Measurements from ENCODE around the gene CLMP.
"Not testable (repeated sequence)": the region's sequence is repeated elsewhere in the genome, so short reads cannot be mapped to it uniquely, and the experiment has no call there.

CLMP gene

DNA sequence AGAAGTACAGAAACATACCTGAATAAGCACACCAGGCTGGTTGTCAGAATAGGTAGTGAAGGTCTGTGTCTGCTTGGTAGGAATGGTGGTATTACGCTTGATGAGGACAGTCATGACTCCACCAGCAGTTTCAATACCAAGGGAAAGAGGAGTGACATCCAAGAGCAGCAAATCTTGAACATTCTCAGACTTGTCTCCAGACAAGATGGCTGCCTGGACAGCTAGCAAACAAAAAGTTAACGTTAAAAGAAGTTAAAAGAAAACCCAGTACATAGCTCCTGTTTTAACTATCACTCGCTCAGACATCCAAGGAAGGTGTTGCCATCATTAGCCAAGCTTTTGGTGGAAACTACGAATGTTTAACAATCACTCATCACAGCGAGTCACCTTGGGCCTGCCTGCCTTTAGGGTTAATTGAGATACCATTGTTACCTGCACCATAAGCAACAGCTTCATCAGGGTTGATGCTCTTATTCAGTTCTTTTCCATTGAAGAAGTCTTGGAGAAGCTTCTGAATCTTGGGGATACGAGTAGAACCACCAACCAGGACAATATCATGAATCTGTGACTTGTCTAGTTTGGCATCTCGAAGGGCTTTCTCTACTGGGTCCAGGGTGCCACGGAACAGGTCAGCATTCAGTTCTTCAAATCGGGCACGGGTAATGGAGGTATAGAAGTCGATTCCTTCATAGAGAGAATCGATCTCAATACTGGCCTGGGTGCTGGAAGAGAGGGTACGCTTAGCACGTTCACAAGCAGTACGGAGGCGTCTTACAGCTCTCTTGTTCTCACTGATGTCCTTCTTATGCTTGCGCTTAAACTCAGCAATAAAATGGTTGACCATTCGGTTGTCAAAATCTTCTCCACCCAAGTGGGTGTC, 135.8 kb downstream of the CLMP start:
- in situ Hi-C loops (cut with MboI; ENCODE audit: low sequenced_read_pairs) = not testable (repeated sequence)

DNA sequence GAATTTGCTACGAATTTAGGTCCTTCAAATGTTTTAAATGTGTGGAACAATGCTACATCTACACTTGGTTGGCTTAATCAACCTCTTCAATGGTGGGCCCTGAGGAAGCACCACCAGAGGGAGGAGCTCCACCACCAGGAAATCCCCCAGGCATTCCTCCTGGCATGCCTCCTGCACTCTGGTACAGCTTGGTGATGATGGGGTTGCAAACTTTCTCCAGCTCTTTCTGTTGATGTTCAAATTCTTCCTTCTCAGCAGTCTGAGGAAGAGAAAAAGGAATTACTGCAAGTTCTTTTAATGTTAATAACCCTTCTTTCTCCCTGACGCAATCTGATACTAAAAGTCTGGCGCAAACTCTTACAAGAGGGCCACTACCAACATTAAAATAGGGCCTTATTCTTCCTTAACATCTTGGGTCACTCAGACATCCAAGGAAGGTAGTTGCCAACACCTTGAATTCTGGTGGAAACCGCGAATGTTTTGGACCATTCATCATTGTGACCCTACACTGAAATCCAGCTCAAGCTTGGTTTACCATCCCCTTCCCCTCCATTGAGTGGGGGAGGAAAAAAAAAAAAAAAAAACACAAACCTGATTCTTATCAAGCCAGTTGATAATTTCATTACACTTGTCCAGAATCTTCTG, 137.3 kb downstream of the CLMP start:
- in situ Hi-C loops (cut with MboI; ENCODE audit: low sequenced_read_pairs) = no loop called here

GRCh38 chr11:123056835-123057491, 138.1 kb downstream of the CLMP start:
- in situ Hi-C loops (cut with MboI; ENCODE audit: low sequenced_read_pairs) = no loop called here

GRCh38 chr11:123055191-123055901, 139.7 kb downstream of the CLMP start:
- in situ Hi-C loops (cut with MboI; ENCODE audit: low sequenced_read_pairs) = no loop called here

GRCh38 chr11:123054301-123055065, 140.6 kb downstream of the CLMP start:
- in situ Hi-C loops (cut with MboI; ENCODE audit: low sequenced_read_pairs) = no loop called here

- in situ Hi-C loops (cut with MboI; ENCODE audit: low sequenced_read_pairs) = no loop called here
These were observed 141.9 kb downstream of the CLMP start for GRCh38 chr11:123052901-123053721.

DNA sequence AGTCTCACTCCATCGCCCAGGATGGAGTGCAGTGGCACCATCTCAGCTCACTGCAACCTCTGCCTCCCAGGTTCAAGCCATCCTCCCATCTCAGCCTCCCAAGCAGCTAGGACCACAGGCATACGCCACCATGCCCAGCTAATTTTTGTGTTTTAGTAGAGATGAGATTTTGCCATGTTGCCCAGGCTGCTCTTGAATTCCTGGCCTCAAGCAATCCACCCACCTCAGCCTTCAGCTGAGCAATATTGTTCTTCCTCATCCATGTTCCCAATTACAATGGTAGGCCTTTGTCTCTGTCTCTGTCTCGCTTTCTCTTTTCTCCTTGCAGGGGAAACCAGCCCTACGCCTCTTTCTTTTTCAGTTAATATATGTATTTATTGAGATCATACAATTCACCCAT, 143.4 kb downstream of the CLMP start:
- in situ Hi-C loops (cut with MboI; ENCODE audit: low sequenced_read_pairs) = no loop called here

DNA sequence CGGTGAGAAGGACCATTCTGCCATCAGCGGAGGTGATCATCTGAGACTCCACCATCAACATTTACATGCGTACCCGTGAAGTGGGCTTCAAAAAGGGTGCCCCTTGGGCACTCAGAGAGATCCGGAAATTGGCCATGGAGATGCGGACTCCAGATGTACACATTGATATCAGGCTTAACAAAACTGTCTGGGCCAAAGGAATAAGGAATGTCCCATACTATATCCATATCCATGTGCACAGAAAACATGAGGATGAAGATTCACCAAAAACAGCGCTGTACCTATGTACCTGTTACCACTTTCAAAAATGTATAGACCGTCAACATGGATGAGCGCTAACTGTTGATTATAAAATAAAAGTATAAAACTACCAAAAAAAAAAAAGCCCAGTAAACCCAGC, 143.9 kb downstream of the CLMP start:
- in situ Hi-C loops (cut with MboI; ENCODE audit: low sequenced_read_pairs) = no loop called here

- in situ Hi-C loops (cut with MboI; ENCODE audit: low sequenced_read_pairs) = no loop called here
These were observed 147.1 kb downstream of the CLMP start for GRCh38 chr11:123047947-123048293.

DNA sequence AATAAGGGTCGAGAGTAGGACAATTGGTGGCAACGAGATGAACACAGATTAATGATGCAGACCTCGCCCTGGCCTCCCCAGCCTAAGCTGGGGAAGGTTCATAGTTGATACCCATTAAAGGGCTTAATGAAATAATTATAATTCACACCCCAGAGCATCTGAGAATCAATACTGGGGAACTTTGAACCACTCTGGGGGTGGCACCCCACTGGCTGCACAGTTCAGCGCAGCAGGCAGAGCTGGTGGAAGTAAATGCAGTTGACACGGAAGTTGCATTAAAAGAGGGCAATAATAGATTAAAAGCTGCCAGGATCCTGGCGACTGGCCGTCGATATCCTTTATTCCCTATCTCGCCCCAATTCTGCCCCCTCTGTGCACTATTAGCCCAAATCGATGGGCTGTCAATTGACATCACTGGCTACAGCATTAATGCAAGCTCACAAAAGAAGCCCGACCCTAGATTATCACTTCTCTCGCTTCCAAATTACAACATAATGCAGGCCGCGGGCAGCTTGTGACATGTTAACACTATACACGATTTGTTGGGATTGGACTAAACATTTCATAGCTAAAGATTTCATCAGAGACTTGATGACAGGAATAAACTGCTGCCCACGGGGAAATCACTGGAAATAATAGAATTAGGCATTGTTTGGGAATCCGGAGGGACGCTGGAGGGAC, 147.6 kb downstream of the CLMP start:
- in situ Hi-C loops (cut with MboI; ENCODE audit: low sequenced_read_pairs) = no loop called here

- in situ Hi-C loops (cut with MboI; ENCODE audit: low sequenced_read_pairs) = no loop called here
These were observed 148.4 kb downstream of the CLMP start for GRCh38 chr11:123046473-123047259.

DNA sequence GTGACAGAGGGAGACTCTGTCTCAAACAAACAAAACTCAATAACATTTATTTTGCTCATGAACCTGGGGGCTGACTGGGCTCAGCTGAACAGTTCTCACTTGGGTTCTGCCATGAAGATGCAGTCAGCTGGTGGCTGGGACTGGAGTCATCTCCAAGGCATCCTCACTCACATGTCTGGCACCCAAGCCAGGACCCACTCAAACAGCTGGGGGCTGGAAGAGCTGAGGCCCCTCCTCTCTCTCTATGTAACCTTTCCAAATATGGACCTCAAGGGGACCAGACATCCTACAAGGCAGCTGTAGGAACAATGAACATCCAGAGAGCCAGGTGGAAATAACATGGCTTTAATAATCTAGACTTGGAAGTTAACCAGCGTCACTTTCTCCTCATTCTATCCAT, 149.9 kb downstream of the CLMP start:
- in situ Hi-C loops (cut with MboI; ENCODE audit: low sequenced_read_pairs) = no loop called here

- in situ Hi-C loops (cut with MboI; ENCODE audit: low sequenced_read_pairs) = no loop called here
These were observed 153.9 kb downstream of the CLMP start for GRCh38 chr11:123041185-123041584.

- in situ Hi-C loops (cut with MboI; ENCODE audit: low sequenced_read_pairs) = no loop called here
These were observed 155.0 kb downstream of the CLMP start for GRCh38 chr11:123040111-123040432.

GRCh38 chr11:123035831-123036230, 159.2 kb downstream of the CLMP start:
- in situ Hi-C loops (cut with MboI; ENCODE audit: low sequenced_read_pairs) = no loop called here

DNA sequence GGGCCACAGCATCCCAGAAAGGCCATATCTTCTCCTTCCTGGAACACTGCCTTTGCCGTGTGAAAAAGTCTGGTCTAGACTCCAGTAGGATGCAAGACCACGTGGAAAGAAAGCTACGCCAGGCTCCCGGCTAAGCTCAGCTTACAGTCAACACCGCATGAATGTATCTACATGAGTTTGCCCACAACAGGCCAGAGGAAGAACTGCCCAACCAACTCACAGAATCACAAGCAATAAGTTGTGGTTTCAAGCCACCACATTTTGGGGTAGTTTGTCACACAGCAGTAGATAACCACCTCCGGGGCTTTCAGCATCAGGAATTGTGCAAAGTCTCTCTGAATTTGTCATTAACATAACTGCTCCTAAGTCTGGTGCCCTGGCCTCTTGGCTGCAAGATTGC, 160.5 kb downstream of the CLMP start:
- in situ Hi-C loops (cut with MboI; ENCODE audit: low sequenced_read_pairs) = no loop called here

DNA sequence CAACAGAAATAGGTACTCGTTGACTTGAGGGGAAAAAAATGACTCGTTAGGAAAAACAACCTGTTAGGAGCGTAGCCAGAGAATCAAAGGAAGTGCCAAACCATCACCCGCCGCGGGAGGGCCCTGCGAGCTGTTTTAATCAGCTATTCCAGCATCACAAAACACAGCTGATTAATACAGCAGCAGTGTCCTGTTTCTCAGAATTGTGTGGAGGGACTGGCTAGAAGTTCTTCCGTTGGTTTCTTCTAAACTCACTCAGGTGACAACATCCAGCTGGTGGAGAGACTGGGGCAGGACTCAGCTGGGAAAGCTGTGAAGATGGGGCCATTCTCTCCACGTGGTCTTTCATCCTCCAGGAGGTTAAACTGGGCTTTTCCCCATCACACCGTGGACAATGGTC, 161.2 kb downstream of the CLMP start:
- in situ Hi-C loops (cut with MboI; ENCODE audit: low sequenced_read_pairs) = no loop called here

DNA sequence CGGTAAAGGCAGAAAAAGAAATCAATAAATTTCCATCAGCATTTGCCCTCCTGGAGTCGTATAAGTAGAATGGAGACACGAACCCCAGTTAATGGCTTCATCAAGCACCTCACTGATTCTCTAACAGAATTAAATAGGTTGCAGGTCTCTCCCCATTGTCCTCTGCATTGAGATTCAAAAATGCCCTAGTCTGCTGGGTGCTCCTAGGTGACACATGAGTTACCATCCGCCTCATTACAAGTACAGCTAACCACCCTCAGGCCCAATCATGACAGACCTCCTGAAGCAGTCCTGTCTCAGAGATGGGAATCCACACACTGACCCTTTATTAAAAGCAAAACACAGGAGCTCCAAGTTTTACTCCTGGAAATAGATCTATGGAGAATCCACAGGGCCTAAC, 164.5 kb downstream of the CLMP start:
- in situ Hi-C loops (cut with MboI; ENCODE audit: low sequenced_read_pairs) = no loop called here

- in situ Hi-C loops (cut with MboI; ENCODE audit: low sequenced_read_pairs) = no loop called here
These were observed 174.1 kb downstream of the CLMP start for GRCh38 chr11:123020968-123021367.

Data from hTERT RPE-1 (cell line).